Endodermal cell (in vitro differentiated cells): ENCODE data around the gene IL4I1. TPM values are rescaled to one million over a fixed set of nuclear protein-coding genes. Genes with fewer than 3 reads are reported as not detected.

Source experiments
- DNase-seq: peaks from one replicate; pipeline ENCODE4 v3.0.0-alpha.2; 2017
- H3K27ac ChIP-seq: 2 replicates; pipeline ENCODE4 v1.5.1; 2013; ENCODE audit warnings: mild to moderate bottlenecking, low read depth, low read length, moderate library complexity
- H3K27me3 ChIP-seq: 2 replicates; pipeline ENCODE4 v1.6.1; 2013; ENCODE audit warnings: mild to moderate bottlenecking, low read length, moderate library complexity; ENCODE audit not compliant: insufficient read depth, control insufficient read depth, poor library complexity, severe bottlenecking
- H3K36me3 ChIP-seq: 2 replicates; pipeline ENCODE4 v1.7.0; 2013; ENCODE audit warnings: mild to moderate bottlenecking, low read length, moderate library complexity; ENCODE audit not compliant: control insufficient read depth, insufficient read depth
- H3K4me1 ChIP-seq: one replicate; pipeline ENCODE4 v1.7.0; 2013; ENCODE audit warnings: low read length; ENCODE audit not compliant: control insufficient read depth, insufficient read depth
- H3K4me3 ChIP-seq: 2 replicates; pipeline ENCODE4 v1.5.1; 2013; ENCODE audit warnings: mild to moderate bottlenecking, low read length, moderate library complexity
- H3K9ac ChIP-seq: 2 replicates; pipeline ENCODE4 v1.6.1; 2013; ENCODE audit warnings: mild to moderate bottlenecking, low read length, moderate library complexity; ENCODE audit not compliant: poor library complexity, severe bottlenecking; ENCODE audit errors: extremely low read depth
- H3K9me3 ChIP-seq: 2 replicates; pipeline ENCODE4 v1.6.1; 2013; ENCODE audit warnings: mild to moderate bottlenecking, low read length, moderate library complexity; ENCODE audit not compliant: control insufficient read depth
- H3K27ac Mint-ChIP-seq: 2 replicates; pipeline ENCODE4 v1.8.0; 2020; ENCODE audit warnings: mixed read lengths
- H3K27me3 Mint-ChIP-seq: 2 replicates; pipeline ENCODE4 v1.8.0; 2021; ENCODE audit warnings: mild to moderate bottlenecking, mixed read lengths; ENCODE audit not compliant: insufficient read depth
- H3K36me3 Mint-ChIP-seq: 2 replicates; pipeline ENCODE4 v1.8.0; 2020; ENCODE audit warnings: low read depth, mixed read lengths
- H3K4me1 Mint-ChIP-seq: 2 replicates; pipeline ENCODE4 v1.8.0; 2020; ENCODE audit warnings: mixed read lengths
- H3K4me3 Mint-ChIP-seq: 2 replicates; pipeline ENCODE4 v1.8.0; 2020; ENCODE audit warnings: mild to moderate bottlenecking, moderate library complexity, mixed read lengths
- H3K9me3 Mint-ChIP-seq: 2 replicates; pipeline ENCODE4 v1.8.0; 2020; ENCODE audit warnings: mild to moderate bottlenecking, mixed read lengths
- WGBS, 2 experiments: methylation state at CpG; one replicate each; pipeline versions ENCODE4 v1.1.5 to v1.1.7; 2013; ENCODE audit warnings: missing lambda C conversion rate in 2 of 2, mixed read lengths in 1 of 2; ENCODE audit not compliant: insufficient coverage in 1 of 2, insufficient read length in 1 of 2; 5-methylcytosine and 5-hydroxymethylcytosine counted together
- total RNA-seq, 2 donors: library from RNA; stranded (reverse); fragmentation: NEBNext Ultra II Directional in 1 of 2; extraction: Animal tissue kit (Norgen Biotek cat#: 25700) in 1 of 2; gene quantifications; 2 replicates in 1 of 2; 3 replicates in 1 of 2; pipeline ENCODE4 v1.2.1, GENCODE V29; 2021
- TF ChIP-seq, protein P1 (sequence below): fragments of 200-600 bp; sonication (generic); conservative IDR thresholded peaks from 2 replicates; pipeline ENCODE4 v1.5.0; 2021; ENCODE audit warnings: antibody characterized with exemption, mild to moderate bottlenecking

Gene IL4I1
- total RNA-seq, 2 donors from 2014 or later, result 0.97 TPM; not detected in 1

DNA sequence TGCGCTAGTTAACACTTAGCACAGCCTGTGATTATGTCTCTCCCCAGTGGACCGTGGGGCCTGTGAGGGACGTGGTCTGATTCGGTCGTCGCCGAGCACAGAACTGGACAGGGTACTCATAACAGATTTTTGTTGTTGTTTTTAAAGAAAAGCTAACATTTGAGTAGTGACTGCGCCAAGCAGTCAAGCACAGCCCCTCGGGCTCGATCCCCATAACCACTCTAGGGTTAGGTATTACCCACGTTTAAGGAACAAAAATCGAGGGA is 46.5 kb downstream of the IL4I1 start:
- peak overlapping the region; percentile 98 for H3K9ac ChIP-seq
- H3K36me3 ChIP-seq, result peaks cover 21% of the 10 kb centered on the region
- Mint-ChIP-seq H3K4me3 (peak overlapping the region; percentile 86), H3K27me3 (no peaks in the 10 kb centered on the region), H3K27ac (peak overlapping the region; percentile 60), H3K9me3 (peaks cover 7% of the 10 kb centered on the region), H3K36me3 (peaks cover 30% of the 10 kb centered on the region), H3K4me1 (peaks cover 21% of the 10 kb centered on the region)
- no peaks in the 10 kb centered on the region for H3K27me3 ChIP-seq
- H3K4me1 ChIP-seq, result peaks cover 5% of the 10 kb centered on the region
- TF ChIP-seq, protein P1, sequence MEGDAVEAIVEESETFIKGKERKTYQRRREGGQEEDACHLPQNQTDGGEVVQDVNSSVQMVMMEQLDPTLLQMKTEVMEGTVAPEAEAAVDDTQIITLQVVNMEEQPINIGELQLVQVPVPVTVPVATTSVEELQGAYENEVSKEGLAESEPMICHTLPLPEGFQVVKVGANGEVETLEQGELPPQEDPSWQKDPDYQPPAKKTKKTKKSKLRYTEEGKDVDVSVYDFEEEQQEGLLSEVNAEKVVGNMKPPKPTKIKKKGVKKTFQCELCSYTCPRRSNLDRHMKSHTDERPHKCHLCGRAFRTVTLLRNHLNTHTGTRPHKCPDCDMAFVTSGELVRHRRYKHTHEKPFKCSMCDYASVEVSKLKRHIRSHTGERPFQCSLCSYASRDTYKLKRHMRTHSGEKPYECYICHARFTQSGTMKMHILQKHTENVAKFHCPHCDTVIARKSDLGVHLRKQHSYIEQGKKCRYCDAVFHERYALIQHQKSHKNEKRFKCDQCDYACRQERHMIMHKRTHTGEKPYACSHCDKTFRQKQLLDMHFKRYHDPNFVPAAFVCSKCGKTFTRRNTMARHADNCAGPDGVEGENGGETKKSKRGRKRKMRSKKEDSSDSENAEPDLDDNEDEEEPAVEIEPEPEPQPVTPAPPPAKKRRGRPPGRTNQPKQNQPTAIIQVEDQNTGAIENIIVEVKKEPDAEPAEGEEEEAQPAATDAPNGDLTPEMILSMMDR, result no peak
- 72 to 88% methylated on average over 9 to 12 of the region's 12 CpGs for WGBS, 2 experiments
- DNase-seq, result no peak
- peaks cover 7% of the 10 kb centered on the region for H3K9me3 ChIP-seq
- H3K4me3 ChIP-seq, result peak overlapping the region; percentile 91
- H3K27ac ChIP-seq, result no peak overlapping the region

DNA sequence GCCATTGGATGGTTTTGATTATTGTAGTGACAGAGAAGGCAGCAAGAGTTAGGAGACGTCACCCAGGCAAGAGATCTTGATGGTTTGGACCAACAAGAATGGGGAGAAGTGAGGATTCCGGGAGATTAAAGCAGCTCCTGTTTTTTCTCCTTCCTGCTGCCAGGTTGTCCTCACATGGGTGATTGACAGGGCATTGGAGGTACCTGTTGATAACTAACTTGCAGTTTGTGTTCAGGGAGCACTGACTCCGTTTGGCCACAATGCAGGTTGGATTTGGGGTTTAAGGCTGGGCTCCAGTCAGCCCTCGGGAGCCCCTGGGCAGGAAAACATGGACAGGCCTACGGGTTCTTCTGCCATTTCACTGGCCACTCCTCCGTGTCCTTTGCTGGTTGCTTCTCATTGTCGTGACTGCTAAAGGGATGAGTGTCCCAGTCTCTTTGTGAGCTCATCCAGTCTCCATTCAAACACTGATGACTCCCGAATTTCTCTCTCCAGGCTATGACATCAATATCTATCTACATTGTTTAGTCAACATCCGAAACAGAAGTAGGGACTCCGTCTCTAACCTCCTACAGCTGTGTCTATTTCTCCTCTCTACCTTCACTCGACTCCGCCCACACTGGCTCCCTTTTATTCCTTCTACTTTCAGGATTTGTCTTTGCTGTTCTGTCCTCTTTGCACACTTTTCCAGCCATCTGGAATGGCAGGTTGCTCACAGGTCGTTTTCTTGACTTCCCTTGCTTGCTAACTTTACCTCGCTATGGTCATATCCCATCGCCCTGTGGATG is 47.1 kb downstream of the IL4I1 start:
- H3K27ac ChIP-seq, result no peak overlapping the region

DNA sequence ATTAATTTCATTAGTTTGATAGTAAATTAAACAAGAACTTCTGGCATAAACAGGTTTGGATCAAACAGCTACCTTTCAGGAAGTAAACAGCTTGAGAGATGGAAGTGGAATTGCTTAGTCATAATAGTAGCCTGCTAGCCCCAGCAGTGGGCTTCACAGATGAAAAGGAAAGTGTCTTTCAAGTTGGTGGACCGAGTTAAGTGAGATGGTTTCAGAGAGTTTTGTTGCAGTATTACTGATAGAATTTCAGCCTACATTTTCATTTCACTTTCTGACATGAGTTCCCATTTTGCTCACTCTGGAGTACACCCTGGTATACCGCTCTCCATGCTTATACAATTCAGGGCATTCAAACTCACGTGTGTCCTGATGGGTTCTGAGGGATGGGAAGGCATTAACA is 47.7 kb downstream of the IL4I1 start:
- Histone ChIP-seq H3K36me3 (peaks cover 12% of the 10 kb centered on the region), H3K27ac (no peak overlapping the region), H3K9ac (no peak overlapping the region), H3K27me3 (no peaks in the 10 kb centered on the region), H3K4me1 (peaks cover 5% of the 10 kb centered on the region), H3K4me3 (no peak overlapping the region), H3K9me3 (peaks cover 7% of the 10 kb centered on the region)
- no peaks in the 10 kb centered on the region for H3K27me3 Mint-ChIP-seq
- DNase-seq, result no peak
- no peak overlapping the region for H3K4me3 Mint-ChIP-seq
- peaks cover 30% of the 10 kb centered on the region for H3K36me3 Mint-ChIP-seq
- H3K27ac Mint-ChIP-seq, result no peak overlapping the region
- TF ChIP-seq, protein P1, result no peak
- H3K4me1 Mint-ChIP-seq, result peaks cover 21% of the 10 kb centered on the region
- peaks cover 7% of the 10 kb centered on the region for H3K9me3 Mint-ChIP-seq
- 92 to 99% methylated on average over 2 to 3 of the region's 3 CpGs for WGBS, 2 experiments

More for the DNA sequence above, 47.1 kb downstream of the IL4I1 start:
- Mint-ChIP-seq H3K4me1 (peaks cover 21% of the 10 kb centered on the region), H3K9me3 (peaks cover 7% of the 10 kb centered on the region), H3K27ac (peak overlapping the region; percentile 60), H3K27me3 (no peaks in the 10 kb centered on the region), H3K36me3 (peaks cover 30% of the 10 kb centered on the region), H3K4me3 (peak overlapping the region; percentile 86)
- peak overlapping the region; percentile 98 for H3K9ac ChIP-seq
- 91 to 93% methylated on average over 15 of the region's 15 CpGs for WGBS, 2 experiments
- peaks cover 7% of the 10 kb centered on the region for H3K9me3 ChIP-seq
- peak overlapping the region; percentile 91 for H3K4me3 ChIP-seq
- peaks cover 17% of the 10 kb centered on the region for H3K36me3 ChIP-seq
- no peak for DNase-seq
- H3K4me1 ChIP-seq, result peaks cover 5% of the 10 kb centered on the region
- no peaks in the 10 kb centered on the region for H3K27me3 ChIP-seq
- TF ChIP-seq, protein P1, result no peak
